Measurements from ENCODE around the gene KIAA0319L.

DNA sequence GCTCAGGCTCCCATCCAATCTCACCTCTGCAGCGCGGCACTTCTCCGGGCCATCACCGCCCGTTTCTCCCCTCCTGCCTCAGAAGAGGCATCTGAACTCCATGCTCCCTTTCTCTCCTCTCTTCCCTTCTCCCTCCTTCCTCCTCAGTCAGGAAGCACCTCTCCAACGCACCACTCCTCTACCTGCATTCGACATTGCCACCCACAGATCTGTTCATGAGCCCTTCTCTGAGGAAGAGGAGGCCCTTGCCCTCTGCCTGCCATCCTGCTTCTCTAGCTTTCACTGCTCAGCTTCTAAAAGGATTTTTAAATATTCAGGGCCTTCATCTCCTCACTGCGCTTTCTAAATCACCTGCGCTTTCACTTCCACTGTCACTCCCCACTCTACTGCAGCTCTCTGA, 120.0 kb downstream of the KIAA0319L start:
- TF ChIP-seq, protein P1, sequence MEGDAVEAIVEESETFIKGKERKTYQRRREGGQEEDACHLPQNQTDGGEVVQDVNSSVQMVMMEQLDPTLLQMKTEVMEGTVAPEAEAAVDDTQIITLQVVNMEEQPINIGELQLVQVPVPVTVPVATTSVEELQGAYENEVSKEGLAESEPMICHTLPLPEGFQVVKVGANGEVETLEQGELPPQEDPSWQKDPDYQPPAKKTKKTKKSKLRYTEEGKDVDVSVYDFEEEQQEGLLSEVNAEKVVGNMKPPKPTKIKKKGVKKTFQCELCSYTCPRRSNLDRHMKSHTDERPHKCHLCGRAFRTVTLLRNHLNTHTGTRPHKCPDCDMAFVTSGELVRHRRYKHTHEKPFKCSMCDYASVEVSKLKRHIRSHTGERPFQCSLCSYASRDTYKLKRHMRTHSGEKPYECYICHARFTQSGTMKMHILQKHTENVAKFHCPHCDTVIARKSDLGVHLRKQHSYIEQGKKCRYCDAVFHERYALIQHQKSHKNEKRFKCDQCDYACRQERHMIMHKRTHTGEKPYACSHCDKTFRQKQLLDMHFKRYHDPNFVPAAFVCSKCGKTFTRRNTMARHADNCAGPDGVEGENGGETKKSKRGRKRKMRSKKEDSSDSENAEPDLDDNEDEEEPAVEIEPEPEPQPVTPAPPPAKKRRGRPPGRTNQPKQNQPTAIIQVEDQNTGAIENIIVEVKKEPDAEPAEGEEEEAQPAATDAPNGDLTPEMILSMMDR (optimal IDR thresholded peaks at IDR 0.05 in 1 of 3, IDR thresholded peaks at IDR 0.05 in 1 of 3, conservative IDR thresholded peaks at IDR 0.05 in 1 of 3; ENCODE audit: extremely low read depth in 1 of 3, insufficient read depth in 2 of 3, low read length in 3 of 3), result no peak
- no peak for TF ChIP-seq EZH2 (IDR thresholded peaks at IDR 0.05; ENCODE audit: low read length)

Data from keratinocyte (primary cell).